ENCODE results near the gene BFSP1. TPM values are rescaled to one million over a fixed set of nuclear protein-coding genes. Genes with fewer than 3 reads are reported as not detected.

Gene BFSP1
- total RNA-seq, 1 experiment from 2014 or later: 0.99 TPM

DNA sequence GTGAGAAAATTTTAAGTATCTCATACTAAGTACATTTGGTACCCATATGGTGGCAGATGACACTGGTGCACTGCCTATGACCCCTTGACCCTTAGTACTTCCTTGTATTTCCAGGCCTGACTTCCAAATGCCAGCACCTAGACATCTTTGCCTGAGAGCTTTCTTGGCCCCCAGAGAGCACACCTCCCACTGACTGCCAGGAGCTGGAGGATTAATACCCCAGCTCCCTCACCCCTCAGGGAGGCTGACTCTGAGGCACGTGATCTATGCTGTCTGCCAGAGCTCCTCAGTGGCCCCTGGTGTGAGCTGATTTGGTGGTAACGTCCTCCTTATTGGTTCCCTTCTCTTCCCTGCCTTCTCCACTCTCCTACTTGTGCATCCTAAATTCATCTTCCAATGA lies 38.0 kb downstream of the BFSP1 start:
- Histone ChIP-seq H3K36me3 (no peaks in the 10 kb centered on the region), H3K27me3 (no peaks in the 10 kb centered on the region), H3K9me3 (no peaks in the 10 kb centered on the region), H3K4me3 (no peak overlapping the region)
- no peak for DNase-seq

DNA sequence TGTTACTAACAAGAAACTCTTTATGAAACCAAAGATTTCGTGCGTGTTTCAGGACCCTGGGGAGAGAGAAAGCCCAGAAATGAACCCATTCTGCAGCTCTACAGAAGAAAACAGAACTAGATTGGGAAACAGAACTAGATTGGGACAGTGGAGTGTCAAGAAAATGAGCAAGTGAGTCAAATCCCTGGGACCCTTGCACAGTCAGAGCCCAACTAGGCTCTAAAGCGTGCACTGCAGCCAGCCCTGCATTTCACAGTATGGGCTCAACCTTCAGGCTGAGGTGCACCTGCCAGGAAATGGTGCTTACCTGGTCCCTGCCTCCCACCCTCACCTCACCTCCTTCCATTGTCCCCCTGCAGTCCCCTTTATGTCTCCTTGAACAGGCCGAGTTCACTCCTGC lies 39.7 kb downstream of the BFSP1 start:
- no peaks in the 10 kb centered on the region for H3K9me3 ChIP-seq
- no peak overlapping the region for H3K4me3 ChIP-seq
- no peaks in the 10 kb centered on the region for H3K36me3 ChIP-seq
- H3K27me3 ChIP-seq: no peaks in the 10 kb centered on the region
- no peak for DNase-seq

DNA sequence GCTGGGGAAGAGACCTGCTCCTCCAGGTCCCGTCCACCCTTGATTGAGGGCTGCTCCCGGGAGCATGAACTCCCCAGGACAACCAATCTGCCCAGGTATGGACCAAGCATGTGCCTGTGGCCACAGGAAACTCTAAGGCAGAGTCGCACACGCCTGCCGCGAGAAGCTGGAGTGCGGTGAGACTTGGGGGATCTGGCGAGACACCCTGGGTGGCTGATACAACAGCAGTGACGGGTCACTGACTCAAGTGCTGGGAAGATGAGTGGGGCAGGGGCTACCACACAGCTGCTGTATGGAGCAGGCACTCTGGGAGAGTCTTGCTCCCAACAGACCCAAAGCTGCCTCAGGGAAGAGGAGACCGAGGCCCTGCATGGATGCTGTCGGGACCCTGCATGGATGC lies 40.1 kb downstream of the BFSP1 start:
- H3K4me3 ChIP-seq: no peak overlapping the region
- DNase-seq: no peak
- no peaks in the 10 kb centered on the region for H3K36me3 ChIP-seq
- no peaks in the 10 kb centered on the region for H3K27me3 ChIP-seq
- H3K9me3 ChIP-seq: no peaks in the 10 kb centered on the region

DNA sequence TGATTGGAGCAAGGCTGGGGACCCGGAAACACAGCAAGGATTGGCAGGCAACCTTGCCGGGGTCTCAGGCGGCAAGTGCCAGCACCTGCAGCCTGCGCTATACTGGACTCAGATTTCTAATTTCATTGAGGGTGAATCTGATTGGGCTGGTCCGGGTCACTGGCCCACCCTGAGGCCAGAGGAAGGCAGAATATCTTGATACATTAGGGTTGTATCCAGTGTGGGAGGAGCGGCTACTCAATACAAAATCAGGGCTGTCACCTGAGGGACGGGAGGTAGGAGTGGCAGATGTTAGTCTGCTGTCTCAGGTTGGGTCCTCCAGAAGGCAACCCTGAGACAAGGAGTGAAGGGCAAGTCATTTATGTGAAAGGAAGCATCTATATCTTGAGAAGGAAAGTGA lies 40.7 kb downstream of the BFSP1 start:
- no peak for DNase-seq
- no peaks in the 10 kb centered on the region for H3K36me3 ChIP-seq
- H3K27me3 ChIP-seq: no peaks in the 10 kb centered on the region
- H3K4me3 ChIP-seq: no peak overlapping the region
- H3K9me3 ChIP-seq: no peaks in the 10 kb centered on the region

DNA sequence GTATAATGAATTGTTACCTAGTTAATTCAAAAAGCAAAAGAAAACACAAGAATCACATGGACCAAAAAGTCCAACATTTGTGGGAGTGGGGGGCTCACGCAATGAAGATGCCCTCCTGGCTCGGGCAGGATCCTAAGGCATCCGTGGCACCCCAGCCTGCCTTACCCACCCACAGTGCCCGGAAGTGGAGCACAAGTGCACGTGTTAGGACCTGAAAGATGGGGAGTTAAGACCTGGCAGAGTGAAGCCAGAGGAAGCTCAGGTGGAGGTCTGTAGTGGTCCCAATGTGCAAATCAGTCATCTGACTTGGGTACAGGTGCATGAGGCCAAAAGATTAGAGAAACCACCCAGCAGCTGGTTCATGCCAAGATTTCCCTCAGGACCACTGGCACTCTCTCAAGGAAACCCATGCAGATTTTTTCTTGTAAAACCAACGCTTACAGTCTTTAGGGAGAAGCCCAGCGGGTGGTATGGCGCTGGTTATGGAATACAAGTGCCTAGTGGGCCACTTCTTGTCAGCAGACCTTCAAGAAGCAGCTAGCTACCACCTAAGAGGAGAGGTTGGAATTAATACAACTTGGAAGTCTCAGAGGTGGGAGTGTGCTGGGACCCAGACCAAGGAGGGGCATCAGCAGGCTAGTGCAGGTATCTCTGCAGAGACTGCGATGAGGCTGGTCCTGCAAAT lies 42.1 kb downstream of the BFSP1 start:
- Histone ChIP-seq H3K9me3 (no peaks in the 10 kb centered on the region), H3K27me3 (no peaks in the 10 kb centered on the region)
- no peak for DNase-seq

DNA sequence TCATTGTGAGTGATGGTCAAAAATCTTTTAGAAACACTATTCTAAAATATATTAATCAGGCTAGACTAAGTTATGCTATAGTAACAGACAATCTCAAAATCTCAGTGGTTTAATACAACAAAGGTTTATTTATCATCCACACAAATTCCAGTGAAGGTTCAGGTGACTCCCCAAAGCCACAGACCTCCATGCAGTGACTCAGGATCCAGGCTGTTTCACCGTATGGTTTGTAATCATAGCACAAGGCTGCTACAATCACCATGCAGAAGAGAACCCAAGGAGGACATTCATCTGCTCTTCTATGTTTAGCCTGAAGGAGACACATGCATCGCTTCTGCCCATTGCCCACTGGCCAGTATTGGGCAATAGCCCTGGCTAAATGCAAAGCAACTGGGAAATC lies 46.2 kb downstream of the BFSP1 start:
- Histone ChIP-seq H3K27me3 (no peaks in the 10 kb centered on the region), H3K9me3 (no peaks in the 10 kb centered on the region), H3K36me3 (no peaks in the 10 kb centered on the region), H3K4me3 (no peak overlapping the region)
- DNase-seq: no peak

More for the DNA sequence above, 42.1 kb downstream of the BFSP1 start:
- H3K4me3 ChIP-seq: no peak overlapping the region
- H3K36me3 ChIP-seq: no peaks in the 10 kb centered on the region

DNA sequence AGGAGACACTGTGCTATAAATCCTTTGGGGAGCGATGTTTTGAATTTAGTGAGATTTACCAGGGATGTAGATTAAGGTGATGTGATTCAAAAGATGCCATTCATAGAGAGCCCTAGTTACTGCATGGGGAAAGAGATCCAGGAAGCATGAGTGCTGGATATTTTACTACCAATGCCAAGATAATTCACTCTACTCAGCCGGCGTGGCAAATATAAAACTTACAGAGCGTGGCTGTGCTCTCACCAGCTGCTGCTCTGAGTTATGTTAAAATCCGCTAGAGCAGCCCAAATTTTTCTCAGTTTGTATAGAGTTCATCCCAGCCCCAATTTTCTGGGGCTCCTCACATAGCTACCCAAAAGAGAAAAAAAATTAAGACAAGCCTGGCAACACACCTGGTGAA lies 48.6 kb downstream of the BFSP1 start:
- H3K4me3 ChIP-seq: no peak overlapping the region
- no peaks in the 10 kb centered on the region for H3K27me3 ChIP-seq
- no peaks in the 10 kb centered on the region for H3K36me3 ChIP-seq
- DNase-seq: no peak
- H3K9me3 ChIP-seq: no peaks in the 10 kb centered on the region

DNA sequence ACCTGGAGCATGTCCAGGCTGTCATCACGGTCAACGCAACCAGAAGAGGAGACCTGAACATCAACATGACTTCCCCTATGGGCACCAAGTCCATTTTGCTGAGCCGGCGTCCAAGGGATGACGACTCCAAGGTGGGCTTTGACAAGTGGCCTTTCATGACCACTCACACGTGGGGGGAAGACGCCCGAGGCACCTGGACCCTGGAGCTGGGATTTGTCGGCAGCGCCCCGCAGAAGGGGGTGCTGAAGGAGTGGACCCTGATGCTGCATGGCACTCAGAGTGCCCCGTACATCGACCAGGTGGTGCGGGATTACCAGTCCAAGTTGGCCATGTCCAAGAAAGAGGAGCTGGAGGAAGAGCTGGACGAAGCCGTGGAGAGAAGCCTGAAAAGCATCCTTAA lies 49.5 kb downstream of the BFSP1 start:
- Histone ChIP-seq H3K36me3 (no peaks in the 10 kb centered on the region), H3K27me3 (no peaks in the 10 kb centered on the region), H3K9me3 (no peaks in the 10 kb centered on the region), H3K4me3 (no peak overlapping the region)
- no peak for DNase-seq

DNA sequence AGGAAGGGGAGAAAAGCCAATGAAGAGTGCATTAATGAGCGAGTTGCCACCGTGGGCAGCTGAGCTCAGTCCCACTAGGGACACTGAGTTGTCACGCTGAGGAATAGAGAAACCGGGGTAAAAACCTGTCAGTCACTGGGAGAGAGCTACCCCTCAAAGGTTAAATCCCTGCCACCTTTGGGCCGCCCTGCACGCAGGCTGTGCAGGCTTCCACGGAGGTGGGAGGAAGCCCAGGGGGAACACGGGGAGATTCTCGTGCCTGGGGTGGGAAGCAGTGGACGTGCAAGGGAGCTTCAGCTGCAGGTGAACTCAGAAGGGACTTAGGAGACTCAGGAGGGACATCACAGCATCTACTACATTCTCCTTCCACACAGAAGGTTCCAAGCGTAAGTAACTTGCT lies 50.5 kb downstream of the BFSP1 start:
- H3K27me3 ChIP-seq: no peaks in the 10 kb centered on the region
- no peak for DNase-seq
- H3K36me3 ChIP-seq: no peaks in the 10 kb centered on the region
- no peaks in the 10 kb centered on the region for H3K9me3 ChIP-seq
- no peak overlapping the region for H3K4me3 ChIP-seq

DNA sequence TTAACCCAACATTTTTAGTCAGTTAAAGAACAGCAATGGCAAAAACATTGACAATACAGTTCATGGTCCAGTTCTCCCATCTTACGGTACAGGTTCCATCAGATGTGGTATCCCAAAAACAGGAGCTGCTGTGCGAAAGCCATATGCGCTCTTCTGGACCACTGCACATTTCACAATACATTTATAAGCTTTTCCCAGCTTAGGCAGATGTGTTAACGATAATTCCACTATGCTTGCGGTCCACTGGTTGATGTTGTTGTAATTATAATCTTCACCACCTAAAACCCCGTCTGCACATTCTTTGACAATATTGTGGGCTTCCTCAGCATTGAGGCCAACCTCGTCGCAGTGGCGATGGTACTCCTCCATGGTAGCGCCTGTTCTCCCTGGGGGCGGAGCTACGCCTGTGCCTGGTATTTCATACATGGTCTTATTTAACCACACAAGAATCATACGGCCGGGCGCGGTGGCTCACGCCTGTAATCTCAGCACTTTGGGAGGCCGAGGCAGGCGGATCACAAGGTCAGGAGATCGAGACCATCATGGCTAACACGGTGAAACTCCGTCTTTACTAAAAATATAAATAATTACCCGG lies 52.0 kb downstream of the BFSP1 start:
- Histone ChIP-seq H3K4me3 (no peak overlapping the region), H3K9me3 (no peaks in the 10 kb centered on the region), H3K36me3 (no peaks in the 10 kb centered on the region), H3K27me3 (no peaks in the 10 kb centered on the region)
- no peak for DNase-seq

DNA sequence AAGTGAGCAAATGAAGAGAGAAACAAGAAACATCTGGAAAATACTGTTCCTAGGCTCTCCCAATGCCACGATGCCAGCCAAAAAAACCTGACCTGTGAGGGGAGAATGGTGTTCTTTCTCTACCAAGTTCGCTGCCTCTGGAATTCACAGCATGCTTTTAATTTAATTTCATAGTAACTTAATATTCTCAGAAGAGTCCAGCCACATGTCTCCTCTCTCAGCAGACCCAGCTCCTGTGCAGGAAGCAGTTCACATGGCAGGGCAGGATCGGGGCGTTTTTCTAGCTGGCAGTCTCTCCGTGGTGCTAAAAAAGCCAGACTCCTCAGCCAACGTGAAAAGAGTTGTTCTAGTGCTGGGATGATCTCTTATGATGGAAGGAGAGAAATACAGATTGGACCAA lies 57.5 kb downstream of the BFSP1 start:
- Histone ChIP-seq H3K4me3 (no peak overlapping the region), H3K36me3 (no peaks in the 10 kb centered on the region), H3K27me3 (no peaks in the 10 kb centered on the region), H3K9me3 (no peaks in the 10 kb centered on the region)
- no peak for DNase-seq

DNA sequence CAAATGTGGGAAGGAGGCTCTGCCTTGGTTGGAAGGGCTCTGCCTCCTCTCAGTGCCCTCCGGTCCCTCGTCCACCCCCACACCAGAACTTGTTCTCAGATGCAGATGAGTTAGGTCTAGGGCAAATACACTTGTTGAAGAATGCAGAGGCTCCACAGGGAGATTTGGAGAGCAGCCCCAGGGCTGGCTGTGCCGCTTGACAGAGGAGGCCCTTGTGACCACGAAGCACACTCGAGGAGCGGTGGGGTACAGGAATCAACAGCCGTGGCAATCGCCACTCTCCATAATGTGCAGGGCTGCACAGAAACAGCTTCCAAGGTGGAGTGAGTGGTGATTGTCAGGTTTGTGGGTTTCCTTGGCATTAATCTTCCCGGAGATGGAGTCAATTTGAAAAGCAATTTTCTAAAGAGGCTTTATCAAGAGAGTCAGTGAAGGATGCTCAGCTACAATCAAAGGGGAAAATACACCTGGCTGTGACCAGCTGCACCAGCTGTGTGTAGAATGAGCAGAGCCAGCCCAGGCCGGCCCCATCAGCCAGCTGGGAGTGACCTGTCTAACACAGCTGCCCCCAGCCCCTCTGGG lies 59.5 kb downstream of the BFSP1 start:
- no peak for DNase-seq

DNA sequence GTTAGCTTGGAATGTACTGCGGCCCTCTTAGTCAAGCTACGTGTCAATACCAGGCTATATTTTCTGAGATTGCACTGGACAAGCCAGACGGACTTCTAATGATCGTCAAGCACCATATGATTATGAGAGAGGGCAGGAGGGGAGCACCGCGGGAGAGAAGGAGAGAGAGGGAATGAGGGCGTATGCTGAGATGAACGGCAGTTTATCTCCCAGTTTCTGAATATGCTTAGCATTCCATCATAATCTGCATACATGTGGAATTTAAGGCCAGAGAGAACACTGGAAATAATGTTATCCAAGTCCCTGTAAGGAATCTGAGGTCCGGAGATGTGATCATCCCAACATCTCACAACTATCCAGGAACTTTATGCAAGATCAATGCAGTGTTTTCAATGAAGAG lies 60.2 kb downstream of the BFSP1 start:
- Histone ChIP-seq H3K9me3 (no peaks in the 10 kb centered on the region), H3K36me3 (no peaks in the 10 kb centered on the region), H3K4me3 (no peak overlapping the region), H3K27me3 (no peaks in the 10 kb centered on the region)
- DNase-seq: no peak

More for the DNA sequence above, 59.5 kb downstream of the BFSP1 start:
- no peak overlapping the region for H3K4me3 ChIP-seq
- H3K9me3 ChIP-seq: no peaks in the 10 kb centered on the region
- H3K27me3 ChIP-seq: no peaks in the 10 kb centered on the region
- no peaks in the 10 kb centered on the region for H3K36me3 ChIP-seq

DNA sequence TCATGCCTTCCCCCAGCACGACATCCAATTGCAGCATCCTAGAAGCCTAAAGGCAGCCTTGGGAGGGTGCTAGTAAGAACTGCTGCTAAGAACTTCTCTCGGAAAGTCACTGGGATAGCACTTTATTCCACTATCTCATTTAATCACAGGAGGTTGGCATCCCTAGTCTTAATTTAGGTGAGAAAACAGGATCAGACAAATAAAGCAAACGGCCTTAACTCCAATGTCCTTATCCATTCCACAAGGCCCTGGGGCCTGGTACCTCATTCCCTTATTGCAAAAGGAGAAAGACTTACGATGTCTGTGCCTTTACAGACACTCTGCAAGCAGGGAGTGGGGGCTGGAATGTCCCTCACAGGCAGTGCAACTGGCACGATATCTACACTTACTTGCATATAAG lies 60.7 kb downstream of the BFSP1 start:
- no peak for DNase-seq
- H3K4me3 ChIP-seq: no peak overlapping the region
- no peaks in the 10 kb centered on the region for H3K36me3 ChIP-seq
- H3K27me3 ChIP-seq: no peaks in the 10 kb centered on the region
- no peaks in the 10 kb centered on the region for H3K9me3 ChIP-seq

DNA sequence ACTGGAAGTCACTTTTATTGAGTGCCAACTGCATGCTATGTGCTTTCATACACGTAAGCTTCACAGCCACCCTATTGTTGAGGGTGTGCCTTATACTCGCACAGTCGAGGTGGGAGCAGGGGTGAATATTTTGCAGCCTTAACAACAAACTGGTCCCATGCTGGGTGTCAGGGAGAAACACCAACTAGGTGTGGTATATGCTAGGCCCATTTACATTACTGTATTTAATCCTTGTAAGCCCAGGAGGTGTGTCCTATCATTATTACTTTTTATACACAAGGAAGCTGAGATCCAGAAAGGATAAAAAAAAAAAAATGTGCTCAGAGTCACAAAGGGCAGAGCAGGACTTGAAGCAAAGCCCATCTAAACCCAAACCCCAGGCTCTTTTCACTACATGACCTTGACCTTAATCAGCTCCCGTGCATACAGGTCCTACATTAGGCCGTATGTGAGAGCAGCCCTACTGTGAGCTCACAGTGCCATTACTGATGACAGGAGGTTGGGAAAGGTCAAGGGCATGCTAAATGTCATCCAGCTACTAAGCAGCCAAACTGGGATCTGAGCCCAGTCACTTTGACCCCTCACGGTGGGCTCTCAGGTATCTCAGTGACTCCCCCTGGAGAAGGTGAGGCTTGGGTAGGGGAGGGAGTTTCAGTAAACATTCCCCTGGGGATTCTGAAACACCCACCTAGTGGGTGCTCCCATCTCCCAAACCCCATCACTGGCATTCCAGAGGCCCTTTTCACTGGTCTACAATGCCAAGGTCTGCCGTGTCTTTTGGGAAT lies 61.7 kb downstream of the BFSP1 start:
- H3K9me3 ChIP-seq: no peaks in the 10 kb centered on the region
- no peak overlapping the region for H3K4me3 ChIP-seq
- no peaks in the 10 kb centered on the region for H3K36me3 ChIP-seq
- no peak for DNase-seq
- no peaks in the 10 kb centered on the region for H3K27me3 ChIP-seq

DNA sequence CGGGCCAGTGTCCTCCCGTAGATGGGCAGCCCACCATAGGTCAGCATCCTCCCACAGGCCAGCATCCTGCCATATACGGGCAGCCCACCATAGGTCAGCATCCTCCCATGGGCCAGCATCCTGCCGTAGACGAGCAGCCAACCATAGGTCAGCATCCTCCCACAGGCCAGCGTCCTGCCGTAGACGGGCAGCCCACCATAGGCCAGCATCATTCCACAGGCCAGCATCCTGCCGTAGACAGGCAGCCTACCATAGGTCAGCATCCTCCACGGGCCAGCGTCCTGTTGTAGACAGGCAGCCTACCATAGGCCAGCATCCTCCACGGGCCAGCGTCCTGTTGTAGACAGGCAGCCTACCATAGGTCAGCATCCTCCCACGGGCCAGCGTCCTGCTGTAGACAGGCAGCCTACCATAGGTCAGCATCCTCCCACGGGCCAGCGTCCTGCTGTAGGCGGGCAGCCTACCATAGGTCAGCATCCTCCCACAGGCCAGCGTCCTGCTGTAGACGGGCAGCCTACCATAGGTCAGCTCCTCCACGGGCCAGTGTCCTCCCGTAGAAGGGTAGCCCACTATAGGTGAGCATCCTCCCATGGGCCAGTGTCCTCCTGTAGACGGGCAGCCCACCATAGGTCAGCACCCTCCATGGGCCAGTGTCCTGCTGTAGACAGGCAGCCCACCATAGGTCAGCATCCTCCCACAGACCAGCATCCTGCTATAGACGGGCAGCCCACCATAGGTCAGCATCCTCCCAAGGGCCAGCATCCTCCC lies 62.9 kb downstream of the BFSP1 start:
- no peaks in the 10 kb centered on the region for H3K9me3 ChIP-seq
- no peaks in the 10 kb centered on the region for H3K36me3 ChIP-seq
- H3K4me3 ChIP-seq: no peak overlapping the region
- DNase-seq: no peak
- H3K27me3 ChIP-seq: no peaks in the 10 kb centered on the region

DNA sequence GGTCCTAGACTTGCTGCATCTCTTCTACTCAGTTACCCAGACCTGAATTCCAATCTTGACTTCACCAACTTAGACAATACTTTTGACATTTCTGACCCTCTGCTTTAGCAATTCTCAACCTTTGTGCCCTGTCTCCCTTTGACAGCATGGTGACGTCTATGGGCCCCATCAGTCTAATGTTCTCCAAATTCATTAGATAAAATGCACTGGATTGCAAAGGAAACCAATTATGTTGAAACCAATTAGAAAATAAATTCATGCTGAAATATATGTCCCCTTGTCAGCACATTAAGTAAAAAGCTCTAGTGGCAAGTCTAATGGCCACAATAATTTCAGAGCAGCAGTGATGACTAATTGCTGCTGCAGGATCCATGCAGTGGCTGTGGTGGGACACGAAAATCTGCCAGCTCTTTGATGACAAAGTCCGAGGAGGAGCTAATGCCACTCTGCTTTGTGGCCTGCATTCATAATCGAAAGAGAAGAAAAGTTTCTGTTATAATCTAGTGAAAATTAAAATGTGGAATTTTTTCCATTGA lies 64.0 kb downstream of the BFSP1 start:
- H3K36me3 ChIP-seq: no peaks in the 10 kb centered on the region
- DNase-seq: no peak
- H3K4me3 ChIP-seq: no peak overlapping the region
- no peaks in the 10 kb centered on the region for H3K27me3 ChIP-seq
- H3K9me3 ChIP-seq: no peaks in the 10 kb centered on the region
